CD4-positive, alpha-beta T cell treated with Interleukin-6 for 4 hours (primary cell): Measurements from ENCODE around the gene KRT16.
"Not testable (repeated sequence)": the region's sequence is repeated elsewhere in the genome, so short reads cannot be mapped to it uniquely, and the experiment has no call there.

ENCODE experiments used
- DNase-seq: peaks from one replicate; pipeline ENCODE4 v3.0.0-alpha.2; 2020; ENCODE audit warnings: mixed read lengths

Gene KRT16

GRCh38 chr17:41612376-41613160 is at the start of gene KRT16:
TSS of gene KRT16 (minus strand) at chr17:41612767. CDS start at chr17:41612688, 79 bp downstream.
- not testable (repeated sequence) for DNase-seq

GRCh38 chr17:41660221-41660711 is 47.7 kb upstream of the KRT16 start:
- DNase-seq = no peak

GRCh38 chr17:41659427-41660212 is 47.1 kb upstream of the KRT16 start:
- no peak for DNase-seq

- no peak for DNase-seq
These were observed 46.3 kb upstream of the KRT16 start for GRCh38 chr17:41658846-41659245.

- DNase-seq = no peak
These were observed 45.4 kb upstream of the KRT16 start for GRCh38 chr17:41657936-41658335.

- no peak for DNase-seq
These were observed 44.7 kb upstream of the KRT16 start for GRCh38 chr17:41657176-41657754.

GRCh38 chr17:41656249-41657023 is 43.9 kb upstream of the KRT16 start:
- DNase-seq = no peak

- DNase-seq = no peak
These were observed 43.1 kb upstream of the KRT16 start for GRCh38 chr17:41655611-41656111.

GRCh38 chr17:41654678-41655607 is 42.4 kb upstream of the KRT16 start:
- no peak for DNase-seq

GRCh38 chr17:41653892-41654677 is 41.5 kb upstream of the KRT16 start:
- DNase-seq = no peak

GRCh38 chr17:41653421-41653820 is 40.9 kb upstream of the KRT16 start:
- no peak for DNase-seq

GRCh38 chr17:41652461-41652970 is 39.9 kb upstream of the KRT16 start:
- no peak for DNase-seq

- DNase-seq = no peak
These were observed 39.3 kb upstream of the KRT16 start for GRCh38 chr17:41651625-41652460.

- no peak for DNase-seq
These were observed 38.4 kb upstream of the KRT16 start for GRCh38 chr17:41650794-41651624.

GRCh38 chr17:41649923-41650519 is 37.5 kb upstream of the KRT16 start:
- no peak for DNase-seq

- peak; percentile 92 for DNase-seq
These were observed 36.0 kb upstream of the KRT16 start for GRCh38 chr17:41648411-41649195.

GRCh38 chr17:41647940-41648410 is 35.4 kb upstream of the KRT16 start:
- DNase-seq = peak; percentile 93
